ENCODE results near the gene MESP1.

GRCh38 chr15:89794627-89795241 lies 43.7 kb upstream of the MESP1 start:
- TF ChIP-seq EZH2 (IDR thresholded peaks at IDR 0.05; ENCODE audit: borderline replicate concordance, insufficient read depth, low read length, poor library complexity, severe bottlenecking) (no peak), EP300 (conservative IDR thresholded peaks at IDR 0.05; ENCODE audit: poor library complexity, severe bottlenecking) (no peak), CTCF (IDR thresholded peaks at IDR 0.05; ENCODE audit: poor library complexity, severe bottlenecking) (no peak), RAD21 (conservative IDR thresholded peaks at IDR 0.05) (no peak), SMC3 (conservative IDR thresholded peaks at IDR 0.05; ENCODE audit: poor library complexity) (no peak), TAF1 (IDR thresholded peaks at IDR 0.05; ENCODE audit: low read depth) (no peak), POLR2AphosphoS5 (IDR thresholded peaks at IDR 0.05) (no peak), REST (IDR thresholded peaks at IDR 0.05; ENCODE audit: borderline replicate concordance) (no peak)

Data from neural cell (in vitro differentiated cells).